A172 (cell line): ENCODE measurements around the gene FAM32A. TPM values are rescaled to one million over a fixed set of nuclear protein-coding genes. Genes with fewer than 3 reads are reported as not detected.

Experiments used
- DNase-seq: peaks from one replicate; pipeline ENCODE4 v3.0.0-alpha.2; 2015; ENCODE audit warnings: low spot score
- total RNA-seq: library from RNA; depleted of rRNA; stranded (reverse); fragments of >200 nt; shearing (Covaris generic); gene quantifications from 2 replicates; pipeline ENCODE4 v1.2.3, GENCODE V29; 2014; rRNA removed

Gene FAM32A
- 198 and 231 TPM in 2 replicates for total RNA-seq

- peak; percentile 100 for DNase-seq
Measured at GRCh38 chr19:16185123-16185767, at the start of gene FAM32A. TSS of gene FAM32A (plus strand) at chr19:16185410. CDS start at chr19:16185443, 33 bp downstream.

GRCh38 chr19:16135430-16136127 lies 49.6 kb upstream of the FAM32A start:
- DNase-seq, result no peak

GRCh38 chr19:16136185-16136999 lies 48.8 kb upstream of the FAM32A start:
- no peak for DNase-seq

- no peak for DNase-seq
Measured at GRCh38 chr19:16139752-16140151, 45.5 kb upstream of the FAM32A start.

GRCh38 chr19:16141043-16141442 lies 44.2 kb upstream of the FAM32A start:
- DNase-seq, result no peak

GRCh38 chr19:16142032-16142580 lies 43.1 kb upstream of the FAM32A start:
- DNase-seq, result no peak

GRCh38 chr19:16143399-16144215 lies 41.6 kb upstream of the FAM32A start, which contains the start of gene HSH2D:
TSS of gene HSH2D (plus strand) at chr19:16143685. CDS start at chr19:16148751, 5,066 bp downstream.
- no peak for DNase-seq

GRCh38 chr19:16144216-16144581 lies 41.0 kb upstream of the FAM32A start:
- DNase-seq, result no peak

- no peak for DNase-seq
Measured at GRCh38 chr19:16146112-16146511, 39.1 kb upstream of the FAM32A start.

GRCh38 chr19:16148443-16149229 lies 36.6 kb upstream of the FAM32A start:
- no peak for DNase-seq

GRCh38 chr19:16153582-16154336 lies 31.5 kb upstream of the FAM32A start:
- DNase-seq, result peak; percentile 37

GRCh38 chr19:16154557-16154956 lies 30.7 kb upstream of the FAM32A start:
- no peak for DNase-seq

- DNase-seq, result no peak
Measured at GRCh38 chr19:16155128-16155527, 30.1 kb upstream of the FAM32A start.

- no peak for DNase-seq
Measured at GRCh38 chr19:16156904-16157303, 28.3 kb upstream of the FAM32A start.

- DNase-seq, result no peak
Measured at GRCh38 chr19:16157601-16158000, 27.6 kb upstream of the FAM32A start.

- no peak for DNase-seq
Measured at GRCh38 chr19:16159655-16160054, 25.6 kb upstream of the FAM32A start.

- DNase-seq, result no peak
Measured at GRCh38 chr19:16160445-16160942, 24.7 kb upstream of the FAM32A start.

GRCh38 chr19:16160943-16161560 lies 24.2 kb upstream of the FAM32A start:
- DNase-seq, result peak; percentile 94

- DNase-seq, result peak; percentile 93
Measured at GRCh38 chr19:16161840-16162239, 23.4 kb upstream of the FAM32A start.
